Inflammatory macrophage treated with lipopolysaccharide for 1 hour (primary cell): Measurements from ENCODE around the gene UBR4.
"Not testable (repeated sequence)": the region's sequence is repeated elsewhere in the genome, so short reads cannot be mapped to it uniquely, and the experiment has no call there.

Experiments
- DNase-seq, 2 donors: peaks; one replicate each; pipeline ENCODE4 v3.0.0-alpha.2; 2020 to 2022

UBR4 gene

GRCh38 chr1:19219451-19219850 is 9.4 kb upstream of the UBR4 start:
- no peak for DNase-seq

DNA sequence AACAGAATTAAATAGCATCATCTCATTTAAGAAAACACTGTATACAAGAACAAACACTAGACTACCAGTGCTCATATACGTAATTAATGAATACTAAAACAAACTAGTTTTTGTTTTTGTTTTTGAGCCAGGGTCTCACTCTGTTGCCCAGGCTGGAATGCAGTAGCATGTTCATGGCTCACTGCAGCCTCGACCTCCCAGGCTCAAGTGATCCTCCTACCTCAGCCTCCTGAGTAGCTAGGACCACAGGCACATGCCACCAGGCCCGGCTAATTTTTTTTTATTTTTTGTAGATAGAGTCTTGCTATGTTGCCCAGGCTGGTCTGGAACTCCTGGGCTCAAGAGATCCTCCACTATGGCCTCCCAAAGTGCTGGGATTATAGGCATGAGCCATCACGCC is 6.5 kb upstream of the UBR4 start:
- DNase-seq = not testable (repeated sequence)

- no peak for DNase-seq
Measured at GRCh38 chr1:19213580-19213979, 3.5 kb upstream of the UBR4 start.

GRCh38 chr1:19212167-19212566 is 2.1 kb upstream of the UBR4 start:
- DNase-seq = no peak

DNA sequence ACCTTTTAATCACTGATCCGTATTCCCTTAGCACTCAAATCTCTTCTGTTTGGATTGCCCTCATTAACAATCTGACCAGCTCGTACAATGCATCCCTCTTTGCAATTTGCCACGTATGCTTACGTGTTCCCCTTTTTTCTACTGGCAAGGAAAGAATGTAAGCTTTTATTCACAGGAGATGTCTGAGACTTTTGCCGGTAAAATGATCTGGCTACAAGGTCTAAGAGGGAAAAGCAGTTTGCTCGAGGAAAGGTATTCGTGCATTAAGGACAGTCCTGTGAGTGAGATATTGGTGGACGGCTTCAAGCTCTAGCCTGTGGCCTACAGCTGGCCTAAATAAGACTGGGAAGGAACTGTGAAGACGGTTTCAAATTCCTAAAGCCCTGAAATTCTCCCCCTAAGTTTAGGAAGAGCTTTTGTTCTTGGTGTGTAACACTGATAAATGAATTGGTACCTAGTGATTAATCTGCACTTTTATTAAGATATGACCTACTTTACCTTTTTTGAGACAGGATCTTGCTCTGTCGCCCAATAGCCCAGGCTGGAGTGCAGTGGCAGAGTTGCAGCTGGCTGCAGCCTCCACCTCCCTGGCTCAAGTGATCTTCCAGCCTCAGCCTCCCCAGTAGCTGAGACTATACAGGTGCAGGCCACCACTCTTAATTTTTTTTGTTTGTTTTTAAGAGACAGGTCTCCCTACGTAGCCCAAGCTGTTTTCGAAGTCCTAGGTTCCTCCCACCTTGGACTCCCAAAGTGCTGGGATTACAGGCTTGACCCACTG is 895 bp upstream of the UBR4 start:
- peak; percentile 10 to 25 for DNase-seq

GRCh38 chr1:19209439-19209989 is 552 bp downstream of the UBR4 start:
- peak; percentile 80 to 82 for DNase-seq

GRCh38 chr1:19208710-19209438 is 1.2 kb downstream of the UBR4 start:
- peak in 1 of 2 donors; percentile 9 for DNase-seq

DNA sequence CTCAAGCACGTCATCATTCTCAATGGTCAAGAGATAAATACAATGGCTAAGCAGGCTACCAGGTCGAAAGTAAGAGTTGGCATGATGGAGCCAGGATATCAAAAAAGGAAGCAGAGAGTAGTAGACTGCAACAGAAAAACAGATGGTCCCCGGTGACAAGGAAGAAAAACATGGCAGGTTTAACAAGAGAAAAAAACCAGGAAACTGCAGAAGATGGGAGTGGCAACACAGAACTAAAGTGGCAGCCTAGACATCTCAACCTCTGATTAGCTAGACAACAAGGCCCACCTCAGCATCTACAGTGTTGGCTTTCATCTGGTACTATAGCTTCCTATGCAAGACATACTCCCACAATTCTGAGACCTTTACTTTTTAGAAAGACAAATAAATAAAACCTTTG is 3.1 kb downstream of the UBR4 start:
- no peak for DNase-seq

DNA sequence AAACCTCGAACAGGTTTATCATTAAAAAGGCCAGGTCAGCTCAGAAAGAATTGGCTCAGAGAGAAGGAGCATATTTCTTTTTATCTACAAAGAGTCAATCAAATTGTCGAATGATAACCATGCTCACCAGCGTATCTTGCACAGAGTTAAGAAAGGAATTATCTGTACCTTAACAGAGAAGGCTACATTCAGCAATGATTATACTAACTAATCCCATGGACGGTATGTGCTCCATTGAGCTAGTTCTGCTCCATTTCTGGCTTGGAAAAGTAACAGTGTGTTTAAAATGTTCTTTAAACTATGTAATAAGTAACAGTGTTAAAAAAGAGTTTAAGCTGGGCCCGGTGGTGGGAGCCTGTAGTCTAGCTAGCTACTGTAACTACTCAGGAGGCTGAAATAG is 4.2 kb downstream of the UBR4 start:
- no peak for DNase-seq

DNA sequence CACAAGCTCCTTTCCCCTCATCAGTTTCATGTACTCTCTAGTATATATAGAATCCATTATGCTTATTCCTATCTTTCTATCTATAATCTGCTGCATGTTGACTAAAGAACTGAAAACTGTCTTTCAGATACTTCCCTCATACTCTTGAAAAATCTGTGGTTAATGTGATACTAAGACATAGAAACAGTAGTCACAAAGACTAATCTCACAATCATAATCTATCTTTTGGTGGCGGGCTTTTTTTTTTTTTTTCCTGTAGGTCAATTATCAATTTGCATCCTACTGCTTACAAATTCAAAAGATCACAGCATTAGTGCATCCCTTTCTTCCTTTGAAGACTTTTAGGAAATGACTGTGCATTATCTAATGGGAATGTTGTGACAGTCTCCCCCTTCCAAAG is 4.7 kb downstream of the UBR4 start:
- DNase-seq = no peak

- DNase-seq = peak; percentile 36 to 44
Measured at GRCh38 chr1:19204446-19205266, 5.4 kb downstream of the UBR4 start.

DNA sequence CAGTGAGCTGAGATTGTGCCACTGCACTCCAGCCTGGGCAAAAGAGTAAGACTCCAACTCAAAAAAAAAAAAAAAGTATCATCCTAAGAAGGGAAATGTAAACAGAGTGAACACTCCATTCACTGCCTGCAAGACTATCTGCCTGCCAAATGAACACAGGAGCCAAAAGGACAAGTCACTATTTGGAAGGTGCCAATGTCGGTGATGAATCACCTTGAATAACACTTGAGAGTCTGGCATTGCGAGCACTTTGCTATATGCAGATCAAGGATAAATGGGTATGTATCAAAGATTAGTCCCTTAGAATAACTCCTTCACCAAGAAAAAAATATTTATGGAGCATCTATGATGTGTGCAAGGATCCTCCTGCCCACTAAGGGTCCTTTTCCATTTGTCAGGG is 6.6 kb downstream of the UBR4 start:
- no peak for DNase-seq

DNA sequence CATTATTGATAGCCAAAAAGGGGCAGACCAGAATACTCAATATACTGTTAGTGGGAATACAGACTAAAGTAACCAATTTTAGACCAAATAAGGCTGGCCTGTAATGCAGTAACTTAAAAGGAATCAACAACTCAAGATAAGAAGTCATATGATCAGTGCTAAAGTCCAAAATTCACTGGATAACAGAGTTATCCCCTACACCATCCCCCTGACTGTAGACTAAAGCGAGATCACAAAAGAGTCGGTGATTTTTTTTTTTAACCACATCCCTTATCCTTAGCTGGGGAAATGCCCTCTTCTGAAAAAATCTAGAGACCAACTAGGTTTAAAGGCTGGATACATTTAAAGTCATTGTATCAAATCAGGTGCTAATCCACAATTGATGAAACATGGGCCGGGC is 7.7 kb downstream of the UBR4 start:
- DNase-seq = no peak

- no peak for DNase-seq
Measured at GRCh38 chr1:19199969-19200604, 10.0 kb downstream of the UBR4 start.

DNA sequence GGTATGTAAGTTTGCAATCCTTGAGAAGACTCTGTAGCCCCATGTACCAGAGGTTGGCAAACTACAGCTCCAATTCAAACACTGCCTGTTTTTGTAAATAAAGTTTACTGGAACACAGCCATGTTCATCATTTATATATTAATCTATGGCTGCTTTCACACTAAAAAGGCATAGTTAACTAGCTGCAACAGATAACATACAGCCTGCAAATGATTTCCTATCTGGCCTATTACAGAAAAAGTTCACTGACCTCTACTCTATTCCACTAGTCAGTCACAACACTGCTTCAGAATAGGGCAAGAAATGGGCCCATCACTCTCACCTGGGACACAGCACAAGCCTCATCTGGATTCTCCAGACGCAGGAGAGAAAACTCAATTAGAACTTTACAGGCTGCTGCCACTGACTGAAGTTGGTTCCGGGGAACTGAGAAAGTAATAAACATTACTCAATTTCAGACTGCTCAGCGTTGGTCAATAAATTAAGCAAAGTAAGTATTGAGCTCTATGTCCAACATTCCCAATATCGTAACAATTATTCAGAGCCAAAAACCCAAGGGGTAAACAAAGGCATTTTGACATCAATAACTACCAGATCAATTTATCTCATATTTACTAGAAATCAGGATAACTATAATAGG is 10.6 kb downstream of the UBR4 start:
- no peak for DNase-seq

DNA sequence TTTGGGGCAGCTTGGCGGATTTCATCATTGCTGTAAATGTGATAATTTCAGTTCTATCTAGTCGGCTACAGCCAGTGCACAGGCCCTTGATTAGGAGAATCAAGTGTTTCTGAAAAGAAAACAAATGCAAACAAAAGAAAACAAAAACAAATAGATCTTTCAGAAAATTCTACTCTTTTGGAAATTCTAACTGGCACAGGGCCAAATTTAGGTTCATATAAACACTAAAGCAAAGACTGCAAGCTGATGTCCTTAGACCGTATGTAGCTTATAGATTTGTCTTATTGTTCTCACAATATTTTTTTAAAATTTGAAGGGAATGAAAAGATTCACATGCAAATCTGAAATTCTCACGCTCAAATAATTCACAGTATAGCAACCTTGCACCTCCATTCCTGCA is 11.2 kb downstream of the UBR4 start:
- DNase-seq = no peak

DNA sequence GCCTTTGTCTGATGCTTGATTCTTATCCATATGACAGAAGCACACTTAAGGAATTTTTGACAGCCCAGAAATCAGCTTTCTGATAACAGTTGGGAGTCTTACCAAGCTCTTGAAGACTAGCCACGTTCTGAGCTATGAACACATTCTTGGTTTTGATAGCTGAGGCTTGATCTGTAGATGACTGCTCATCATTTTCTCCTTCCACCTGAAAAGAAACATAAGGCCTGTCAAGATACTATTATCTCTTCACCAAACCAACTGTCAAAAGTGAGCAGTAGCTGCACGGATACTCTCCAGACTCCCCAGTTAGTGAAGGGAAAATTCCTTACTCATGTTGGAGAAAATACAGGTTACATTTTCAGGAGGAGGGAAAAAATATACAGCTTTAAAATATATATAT is 12.2 kb downstream of the UBR4 start:
- no peak for DNase-seq

- no peak for DNase-seq
Measured at GRCh38 chr1:19196331-19196730, 13.7 kb downstream of the UBR4 start.

GRCh38 chr1:19193004-19193403 is 17.1 kb downstream of the UBR4 start:
- no peak for DNase-seq

DNA sequence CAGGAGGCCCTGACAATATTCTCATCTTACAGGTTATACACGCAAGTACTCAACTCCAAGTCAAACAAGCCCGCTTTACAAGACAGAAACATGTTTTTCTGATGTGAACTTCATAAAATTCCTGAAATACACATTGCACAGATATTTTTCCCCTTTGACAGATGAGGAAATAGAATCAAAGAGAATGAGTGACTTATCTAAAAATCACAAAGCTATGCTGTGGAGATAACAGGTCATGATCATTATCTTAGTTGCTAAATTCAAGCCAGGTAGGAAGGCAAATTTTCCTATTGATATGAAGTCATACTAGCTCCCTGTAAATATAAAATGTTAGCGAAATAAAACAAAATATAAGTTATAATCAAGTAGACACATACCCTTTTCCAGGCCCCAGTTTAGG is 18.3 kb downstream of the UBR4 start:
- DNase-seq = no peak

DNA sequence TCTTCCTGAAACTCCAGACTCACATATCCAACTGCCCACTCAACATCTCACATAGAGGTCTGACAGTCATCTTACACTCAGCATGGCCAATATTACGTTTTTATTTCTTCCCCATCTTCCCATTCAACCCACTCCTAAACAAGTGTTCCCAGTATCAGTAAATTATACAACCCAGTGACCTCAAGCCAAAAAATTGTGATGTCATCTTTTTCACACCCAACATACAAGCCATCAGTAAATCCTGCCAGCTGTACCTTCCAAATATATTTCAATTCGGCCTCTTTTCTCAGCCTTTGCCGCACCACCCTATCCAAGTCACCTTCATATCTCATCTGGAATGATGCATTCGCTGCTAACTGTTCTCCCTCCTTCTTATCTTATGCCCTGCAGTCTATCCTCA is 19.6 kb downstream of the UBR4 start:
- no peak for DNase-seq

- DNase-seq = no peak
Measured at GRCh38 chr1:19189270-19189669, 20.8 kb downstream of the UBR4 start.
